ENCODE data around the gene PRKCE. TPM values are rescaled to one million over a fixed set of nuclear protein-coding genes. Genes with fewer than 3 reads are reported as not detected.

The PRKCE gene
- total RNA-seq, 1 experiment from 2014 or later: 1.3 TPM

DNA sequence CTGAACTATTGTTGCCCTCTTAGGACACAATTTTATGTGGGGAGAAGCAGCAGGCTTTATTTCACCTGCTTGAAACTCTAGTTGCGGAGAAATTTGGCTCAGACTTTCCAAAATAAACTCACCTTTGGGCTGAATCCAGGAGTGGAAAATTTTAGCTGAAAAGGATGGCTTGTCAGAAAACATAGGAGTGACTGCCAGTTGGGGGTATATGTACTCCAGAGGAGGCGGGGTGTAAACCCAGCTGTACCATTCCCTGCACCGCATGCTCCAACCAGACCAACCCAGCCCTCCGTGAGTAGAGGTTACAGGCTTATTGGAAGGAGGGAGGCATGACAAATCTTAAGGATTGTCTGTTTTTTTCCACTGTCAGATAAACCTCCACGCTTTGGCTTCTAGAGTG is 53.8 kb downstream of the PRKCE start:
- H3K14ac ChIP-seq (ENCODE audit: insufficient read depth, low read length): no peak overlapping the region
- no peak overlapping the region for H2AFZ ChIP-seq (ENCODE audit: low read length)
- H3K27ac ChIP-seq (ENCODE audit: insufficient read length, low read depth, low read length): no peak overlapping the region
- no peak overlapping the region for H3T11ph ChIP-seq (ENCODE audit: low read length)
- H3K23me2 ChIP-seq (ENCODE audit: insufficient read length, low read depth, low read length, poor library complexity, severe bottlenecking): no peaks in the 10 kb centered on the region
- no peaks in the 10 kb centered on the region for H3K4me1 ChIP-seq (ENCODE audit: insufficient read depth, low read length)
- no peak overlapping the region for H4K5ac ChIP-seq (ENCODE audit: insufficient read length, low read depth, low read length)
- H3K9me3 Mint-ChIP-seq: peaks cover 0 to 9% of the 10 kb centered on the region in 2 experiments; a peak in 3 of 5 replicates
- H3K9me3 ChIP-seq (ENCODE audit: control insufficient read depth, low read depth, low read length): no peaks in the 10 kb centered on the region
- H3K79me2 ChIP-seq (ENCODE audit: insufficient read depth, low read length): no peaks in the 10 kb centered on the region
- no peak overlapping the region for H2BK120ac ChIP-seq (ENCODE audit: low read depth, low read length, poor library complexity, severe bottlenecking)
- no peak overlapping the region for H2BK12ac ChIP-seq (ENCODE audit: insufficient read length, low read depth, low read length)
- H3K18ac ChIP-seq (ENCODE audit: insufficient read length, low read depth, low read length): no peak overlapping the region
- no peak overlapping the region for H3K56ac ChIP-seq (ENCODE audit: insufficient read length, low read depth, low read length)
- H2BK5ac ChIP-seq (ENCODE audit: insufficient read length, low read length): no peak overlapping the region
- H3K4me3 Mint-ChIP-seq: no peak overlapping the region
- no peaks in the 10 kb centered on the region; a peak in 1 of 4 replicates for H3K4me1 Mint-ChIP-seq
- H2AK5ac ChIP-seq (ENCODE audit: insufficient read length, low read length): no peak overlapping the region
- no peak overlapping the region; a peak in 1 of 7 replicates for H3K27ac Mint-ChIP-seq
- no peak overlapping the region for H3K4ac ChIP-seq (ENCODE audit: low read depth, low read length)
- H3K4me2 ChIP-seq (ENCODE audit: insufficient read depth, insufficient read length, low read length): no peak overlapping the region
- H4K8ac ChIP-seq (replicated peaks; ENCODE audit: insufficient read length, low read depth, low read length): no peak overlapping the region
- no CpG with 5 or more reads among the region's 5 CpGs for whole genome bisulfite sequencing (ENCODE audit: extremely low coverage, insufficient read length, low lambda C conversion rate)
- no peak overlapping the region for H3K23ac ChIP-seq (ENCODE audit: insufficient read length, low read depth, low read length)
- H3K27me3 Mint-ChIP-seq (ENCODE audit: low read depth): peaks cover 13% of the 10 kb centered on the region
- H3K79me1 ChIP-seq (ENCODE audit: insufficient read depth, low read depth, low read length, poor library complexity, severe bottlenecking): no peaks in the 10 kb centered on the region
- H4K20me1 ChIP-seq (ENCODE audit: control insufficient read depth, insufficient read depth, insufficient read length): no peaks in the 10 kb centered on the region
- no peaks in the 10 kb centered on the region for H3K27me3 ChIP-seq (ENCODE audit: insufficient read depth, low read length)
- H3K9ac ChIP-seq (ENCODE audit: extremely low read depth, insufficient read length, low read length): no peak overlapping the region
- TF ChIP-seq, protein P1, sequence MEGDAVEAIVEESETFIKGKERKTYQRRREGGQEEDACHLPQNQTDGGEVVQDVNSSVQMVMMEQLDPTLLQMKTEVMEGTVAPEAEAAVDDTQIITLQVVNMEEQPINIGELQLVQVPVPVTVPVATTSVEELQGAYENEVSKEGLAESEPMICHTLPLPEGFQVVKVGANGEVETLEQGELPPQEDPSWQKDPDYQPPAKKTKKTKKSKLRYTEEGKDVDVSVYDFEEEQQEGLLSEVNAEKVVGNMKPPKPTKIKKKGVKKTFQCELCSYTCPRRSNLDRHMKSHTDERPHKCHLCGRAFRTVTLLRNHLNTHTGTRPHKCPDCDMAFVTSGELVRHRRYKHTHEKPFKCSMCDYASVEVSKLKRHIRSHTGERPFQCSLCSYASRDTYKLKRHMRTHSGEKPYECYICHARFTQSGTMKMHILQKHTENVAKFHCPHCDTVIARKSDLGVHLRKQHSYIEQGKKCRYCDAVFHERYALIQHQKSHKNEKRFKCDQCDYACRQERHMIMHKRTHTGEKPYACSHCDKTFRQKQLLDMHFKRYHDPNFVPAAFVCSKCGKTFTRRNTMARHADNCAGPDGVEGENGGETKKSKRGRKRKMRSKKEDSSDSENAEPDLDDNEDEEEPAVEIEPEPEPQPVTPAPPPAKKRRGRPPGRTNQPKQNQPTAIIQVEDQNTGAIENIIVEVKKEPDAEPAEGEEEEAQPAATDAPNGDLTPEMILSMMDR (conservative IDR thresholded peaks at IDR 0.05): no peak
- peaks cover 0 to 3% (median 0%) of the 10 kb centered on the region in 3 experiments; a peak in 1 of 7 replicates for H3K36me3 Mint-ChIP-seq (ENCODE audit: insufficient read depth in 1 of 3, low read depth in 3 of 3)
- H2BK15ac ChIP-seq (ENCODE audit: low read depth, low read length): no peak overlapping the region
- no peak for DNase-seq
- H4K91ac ChIP-seq (ENCODE audit: insufficient read length, low read depth, low read length): no peak overlapping the region
- no peak overlapping the region for H2BK20ac ChIP-seq (ENCODE audit: low read depth, low read length, poor library complexity, severe bottlenecking)
